ENCODE results near the gene CIAO3. TPM values are rescaled to one million over a fixed set of nuclear protein-coding genes. Genes with fewer than 3 reads are reported as not detected.

CIAO3 gene
- total RNA-seq, 1 donor from 2014 or later: 21.7 TPM

- no peak for DNase-seq (ENCODE audit: low read depth)
Measured at GRCh38 chr16:775236-775796, 34.5 kb upstream of the CIAO3 start.

- DNase-seq (ENCODE audit: low read depth): no peak
Measured at GRCh38 chr16:774086-775001, 33.5 kb upstream of the CIAO3 start.

- DNase-seq (ENCODE audit: low read depth): no peak
Measured at GRCh38 chr16:772959-773358, 32.2 kb upstream of the CIAO3 start.

- no peak for DNase-seq (ENCODE audit: low read depth)
Measured at GRCh38 chr16:770411-770810, 29.6 kb upstream of the CIAO3 start.

GRCh38 chr16:769934-770333, 29.1 kb upstream of the CIAO3 start:
- no peak for DNase-seq (ENCODE audit: low read depth)

- DNase-seq (ENCODE audit: low read depth): no peak
Measured at GRCh38 chr16:769184-769784, 28.5 kb upstream of the CIAO3 start.

GRCh38 chr16:768428-768827, 27.6 kb upstream of the CIAO3 start:
- no peak for DNase-seq (ENCODE audit: low read depth)

GRCh38 chr16:767743-768235, 27.0 kb upstream of the CIAO3 start:
- DNase-seq (ENCODE audit: low read depth): no peak

GRCh38 chr16:766820-767640, 26.2 kb upstream of the CIAO3 start:
- DNase-seq (ENCODE audit: low read depth): no peak

GRCh38 chr16:766008-766819, 25.4 kb upstream of the CIAO3 start:
- no peak for DNase-seq (ENCODE audit: low read depth)

GRCh38 chr16:765488-765865, 24.7 kb upstream of the CIAO3 start:
- no peak for DNase-seq (ENCODE audit: low read depth)

GRCh38 chr16:764848-765487, 24.2 kb upstream of the CIAO3 start:
- no peak for DNase-seq (ENCODE audit: low read depth)

- no peak for DNase-seq (ENCODE audit: low read depth)
Measured at GRCh38 chr16:764184-764750, 23.5 kb upstream of the CIAO3 start.

- no peak for DNase-seq (ENCODE audit: low read depth)
Measured at GRCh38 chr16:763369-764183, 22.8 kb upstream of the CIAO3 start.

- no peak for DNase-seq (ENCODE audit: low read depth)
Measured at GRCh38 chr16:762595-763268, 21.9 kb upstream of the CIAO3 start.

- DNase-seq (ENCODE audit: low read depth): no peak
Measured at GRCh38 chr16:761625-762513, 21.1 kb upstream of the CIAO3 start.

GRCh38 chr16:760545-761343, 19.9 kb upstream of the CIAO3 start, which contains the start of gene MSLN:
Gene MSLN, plus strand, starts transcription at chr16:760734. Its CDS starts 1,947 bp downstream, at chr16:762681.
- DNase-seq (ENCODE audit: low read depth): peak; percentile 33

Measured in renal cortical epithelial cell (primary cell).